Neutrophil (primary cell): ENCODE data around the gene THAP4.
"Not testable (repeated sequence)": the region's sequence is repeated elsewhere in the genome, so short reads cannot be mapped to it uniquely, and the experiment has no call there.

Source experiments
- H3K27ac ChIP-seq: fragments of 200-600 bp; sonication (generic); 2 replicates; pipeline ENCODE4 v1.5.1; 2016; ENCODE audit warnings: mild to moderate bottlenecking, moderate library complexity
- H3K27me3 ChIP-seq: fragments of 200-600 bp; sonication (generic); 2 replicates; pipeline ENCODE4 v1.6.0; 2016; ENCODE audit warnings: mild to moderate bottlenecking
- H3K36me3 ChIP-seq: fragments of 200-600 bp; sonication (generic); 2 replicates; pipeline ENCODE4 v1.5.1; 2017
- H3K4me1 ChIP-seq, 2 experiments: fragments of 200-600 bp in 1 of 2; sonication (generic) in 1 of 2; 1 replicate in 1 of 2; 2 replicates in 1 of 2; pipeline versions ENCODE4 v1.5.1 to v1.6.1; 2013 to 2016; ENCODE audit warnings: low read depth in 1 of 2, low read length in 1 of 2, mild to moderate bottlenecking in 1 of 2, moderate library complexity in 1 of 2; ENCODE audit not compliant: control insufficient read depth in 1 of 2, insufficient read depth in 1 of 2
- H3K4me3 ChIP-seq, 2 experiments: fragments of 200-600 bp in 1 of 2; sonication (generic) in 1 of 2; 1 replicate in 1 of 2; 2 replicates in 1 of 2; pipeline ENCODE4 v1.5.1; 2013 to 2016; ENCODE audit warnings: low read depth in 1 of 2, low read length in 1 of 2, mild to moderate bottlenecking in 1 of 2, moderate library complexity in 1 of 2
- H3K9me3 ChIP-seq: fragments of 200-600 bp; sonication (generic); 2 replicates; pipeline ENCODE4 v1.5.1; 2016
- CTCF ChIP-seq: fragments of 200-600 bp; sonication (generic); IDR thresholded peaks from 2 replicates; pipeline ENCODE4 v1.5.1; 2016; ENCODE audit warnings: antibody characterized with exemption

Gene THAP4

GRCh38 chr2:241566468-241566867, 70.5 kb downstream of the THAP4 start:
- Histone ChIP-seq H3K4me1 (no peaks in the 10 kb centered on the region), H3K27me3 (peaks cover 11% of the 10 kb centered on the region), H3K9me3 (no peaks in the 10 kb centered on the region), H3K27ac (no peak overlapping the region), H3K4me3 (no peak overlapping the region), H3K36me3 (no peaks in the 10 kb centered on the region)
- no peak for TF ChIP-seq CTCF

- not testable (repeated sequence) for H3K9me3 ChIP-seq, H3K4me3 ChIP-seq, H3K4me1 ChIP-seq, H3K27ac ChIP-seq, H3K36me3 ChIP-seq
- H3K27me3 ChIP-seq: peaks cover 14% of the 10 kb centered on the region
These were observed 70.9 kb downstream of the THAP4 start for GRCh38 chr2:241566021-241566420.

- Histone ChIP-seq H3K4me3 (no peak overlapping the region), H3K36me3 (no peaks in the 10 kb centered on the region)
- TF ChIP-seq CTCF: no peak
These were observed 71.5 kb downstream of the THAP4 start for GRCh38 chr2:241565411-241565810.

GRCh38 chr2:241564596-241565410, 72.2 kb downstream of the THAP4 start:
- Histone ChIP-seq H3K4me3 (no peak overlapping the region), H3K36me3 (no peaks in the 10 kb centered on the region), H3K27me3 (peaks cover 26% of the 10 kb centered on the region), H3K4me1 (no peaks in the 10 kb centered on the region), H3K27ac (no peak overlapping the region), H3K9me3 (no peaks in the 10 kb centered on the region)
- TF ChIP-seq CTCF: no peak

More at GRCh38 chr2:241565411-241565810, 71.5 kb downstream of the THAP4 start:
- Histone ChIP-seq H3K27me3 (peaks cover 20% of the 10 kb centered on the region), H3K9me3 (no peaks in the 10 kb centered on the region), H3K4me1 (no peaks in the 10 kb centered on the region), H3K27ac (no peak overlapping the region)

GRCh38 chr2:241563981-241564595, 72.9 kb downstream of the THAP4 start:
- peaks cover 2 to 7% of the 10 kb centered on the region in 2 experiments for H3K4me1 ChIP-seq
- no peak overlapping the region for H3K27ac ChIP-seq
- no peaks in the 10 kb centered on the region for H3K36me3 ChIP-seq
- H3K27me3 ChIP-seq: peaks cover 33% of the 10 kb centered on the region
- TF ChIP-seq CTCF: no peak
- no peaks in the 10 kb centered on the region for H3K9me3 ChIP-seq
- no peak overlapping the region for H3K4me3 ChIP-seq

GRCh38 chr2:241563571-241563980, 73.4 kb downstream of the THAP4 start:
- H3K36me3 ChIP-seq: no peaks in the 10 kb centered on the region
- H3K4me3 ChIP-seq: no peak overlapping the region
- peaks cover 38% of the 10 kb centered on the region for H3K27me3 ChIP-seq
- no peak overlapping the region for H3K27ac ChIP-seq
- H3K9me3 ChIP-seq: no peaks in the 10 kb centered on the region
- H3K4me1 ChIP-seq: peaks cover 3 to 7% of the 10 kb centered on the region in 2 experiments
- no peak for TF ChIP-seq CTCF
